Muscle layer of colon (tissue), 2 donors: ENCODE measurements around the gene ARHGAP26.

Source experiments
- H3K27ac ChIP-seq: one replicate; pipeline ENCODE4 v1.7.0; 2013; ENCODE audit warnings: low read depth, mild to moderate bottlenecking, low read length, moderate library complexity
- H3K27me3 ChIP-seq, 2 donors: one replicate each; pipeline ENCODE4 v1.7.0; 2013; ENCODE audit warnings: low read length in 2 of 2, mild to moderate bottlenecking in 2 of 2; ENCODE audit not compliant: insufficient read depth in 2 of 2, control insufficient read depth in 1 of 2
- H3K36me3 ChIP-seq: one replicate; pipeline ENCODE4 v1.7.0; 2013; ENCODE audit warnings: mild to moderate bottlenecking, low read length; ENCODE audit not compliant: insufficient read depth
- H3K4me1 ChIP-seq: one replicate; pipeline ENCODE4 v1.7.0; 2013; ENCODE audit warnings: mild to moderate bottlenecking, low read length; ENCODE audit not compliant: insufficient read depth
- H3K4me3 ChIP-seq, 2 donors: one replicate each; pipeline ENCODE4 v1.7.0; 2013; ENCODE audit warnings: low read length in 2 of 2, low read depth in 1 of 2, mild to moderate bottlenecking in 1 of 2, moderate library complexity in 1 of 2
- H3K9ac ChIP-seq: one replicate; pipeline ENCODE4 v1.7.0; 2013; ENCODE audit warnings: low read length
- H3K9me3 ChIP-seq: one replicate; pipeline ENCODE4 v1.7.0; 2013; ENCODE audit warnings: mild to moderate bottlenecking, low read length
- donor health status: abdominal sarcoma.
- donor health status: Adenocarcinoma of cecum.

The ARHGAP26 gene

DNA sequence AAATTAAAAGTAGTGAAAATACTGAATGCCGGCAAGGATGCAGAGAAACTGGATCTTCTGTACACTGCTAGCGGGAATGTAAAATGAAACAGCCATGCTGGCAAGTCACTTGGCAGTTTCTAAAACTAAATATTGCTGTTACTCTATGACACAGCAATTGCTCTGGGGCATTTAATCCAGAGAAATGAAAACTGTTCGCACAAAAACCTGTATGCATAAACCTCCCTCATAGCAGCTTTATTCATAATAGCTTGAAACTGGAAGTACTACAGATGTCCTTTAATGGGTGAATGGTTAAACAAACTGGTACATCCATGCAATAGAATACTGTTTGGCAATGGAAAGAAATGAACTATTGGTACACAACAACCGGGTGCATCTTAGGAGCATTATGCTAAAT lies 167.2 kb downstream of the ARHGAP26 start:
- no peak overlapping the region for H3K27ac ChIP-seq
- peaks cover 23% of the 10 kb centered on the region for H3K4me1 ChIP-seq

GRCh38 chr5:142938266-142938880 lies 168.2 kb downstream of the ARHGAP26 start:
- H3K4me1 ChIP-seq: peaks cover 23% of the 10 kb centered on the region
- no peak overlapping the region for H3K9ac ChIP-seq
- H3K27me3 ChIP-seq: no peaks in the 10 kb centered on the region
- no peaks in the 10 kb centered on the region for H3K36me3 ChIP-seq
- H3K27ac ChIP-seq: no peak overlapping the region
- H3K4me3 ChIP-seq: no peak overlapping the region
- H3K9me3 ChIP-seq: no peaks in the 10 kb centered on the region

More for the DNA sequence above, 167.2 kb downstream of the ARHGAP26 start:
- Histone ChIP-seq H3K9me3 (no peaks in the 10 kb centered on the region), H3K4me3 (no peak overlapping the region), H3K27me3 (no peaks in the 10 kb centered on the region), H3K9ac (no peak overlapping the region), H3K36me3 (peaks cover 2% of the 10 kb centered on the region)

GRCh38 chr5:142939006-142939405 lies 168.8 kb downstream of the ARHGAP26 start:
- Histone ChIP-seq H3K4me3 (no peak overlapping the region), H3K9ac (no peak overlapping the region), H3K27me3 (no peaks in the 10 kb centered on the region), H3K4me1 (peaks cover 23% of the 10 kb centered on the region), H3K27ac (no peak overlapping the region), H3K9me3 (no peaks in the 10 kb centered on the region), H3K36me3 (no peaks in the 10 kb centered on the region)

- no peak overlapping the region for H3K9ac ChIP-seq
- no peaks in the 10 kb centered on the region for H3K27me3 ChIP-seq
- H3K4me1 ChIP-seq: peaks cover 23% of the 10 kb centered on the region
- H3K9me3 ChIP-seq: no peaks in the 10 kb centered on the region
- no peak overlapping the region for H3K27ac ChIP-seq
- H3K4me3 ChIP-seq: no peak overlapping the region
- H3K36me3 ChIP-seq: no peaks in the 10 kb centered on the region
Measured at GRCh38 chr5:142939884-142940283, 169.7 kb downstream of the ARHGAP26 start.

DNA sequence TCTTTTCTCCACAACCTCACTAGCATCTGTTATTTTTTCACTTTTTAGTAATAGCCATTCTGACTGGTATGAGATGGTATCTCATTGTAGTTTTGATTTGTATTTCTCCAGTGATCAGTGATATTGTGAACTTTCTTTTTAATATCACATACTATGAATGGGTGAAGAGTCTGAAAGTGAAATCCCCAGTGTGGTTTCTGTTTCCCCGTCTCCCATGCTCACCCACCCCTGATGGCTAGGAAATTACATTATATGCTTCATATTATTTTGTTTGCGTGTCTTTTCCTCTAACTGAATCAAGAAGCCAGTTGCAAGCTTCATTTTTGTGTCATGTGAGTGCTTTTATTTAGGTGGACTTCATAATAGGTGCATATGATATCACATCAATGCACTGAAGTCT lies 171.1 kb downstream of the ARHGAP26 start:
- no peaks in the 10 kb centered on the region for H3K27me3 ChIP-seq
- H3K27ac ChIP-seq: no peak overlapping the region
- H3K4me1 ChIP-seq: peaks cover 16% of the 10 kb centered on the region
- no peaks in the 10 kb centered on the region for H3K36me3 ChIP-seq
- H3K4me3 ChIP-seq: no peak overlapping the region
- no peaks in the 10 kb centered on the region for H3K9me3 ChIP-seq
- no peak overlapping the region for H3K9ac ChIP-seq

DNA sequence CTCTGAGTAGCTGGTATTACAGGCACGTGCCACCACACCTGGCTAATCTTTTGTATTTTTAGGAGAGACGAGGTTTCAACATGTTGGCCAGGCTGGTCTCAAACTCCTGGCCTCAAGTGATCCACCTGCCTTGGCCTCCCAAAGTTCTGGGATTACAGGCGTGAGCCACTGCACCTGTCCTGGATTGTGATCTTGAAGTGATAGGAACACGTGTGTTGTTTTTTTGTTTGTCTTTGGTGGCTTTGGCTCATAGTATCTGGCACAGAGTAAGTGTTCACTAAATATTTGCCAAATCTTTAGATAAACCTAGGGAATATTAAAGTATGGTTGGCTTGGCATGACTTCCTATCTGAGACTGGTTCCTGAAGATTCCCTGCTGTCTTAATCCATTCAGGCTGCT lies 172.7 kb downstream of the ARHGAP26 start:
- Histone ChIP-seq H3K9ac (no peak overlapping the region), H3K36me3 (no peaks in the 10 kb centered on the region), H3K4me3 (no peak overlapping the region), H3K27ac (no peak overlapping the region), H3K4me1 (peaks cover 16% of the 10 kb centered on the region), H3K9me3 (no peaks in the 10 kb centered on the region), H3K27me3 (no peaks in the 10 kb centered on the region)

GRCh38 chr5:142944140-142944539 lies 174.0 kb downstream of the ARHGAP26 start:
- no peaks in the 10 kb centered on the region for H3K27me3 ChIP-seq
- H3K9me3 ChIP-seq: no peaks in the 10 kb centered on the region
- peaks cover 6% of the 10 kb centered on the region for H3K4me1 ChIP-seq
- no peaks in the 10 kb centered on the region for H3K36me3 ChIP-seq
- no peak overlapping the region for H3K27ac ChIP-seq
- no peak overlapping the region for H3K4me3 ChIP-seq
- no peak overlapping the region for H3K9ac ChIP-seq

GRCh38 chr5:142945321-142945720 lies 175.1 kb downstream of the ARHGAP26 start:
- Histone ChIP-seq H3K9me3 (no peaks in the 10 kb centered on the region), H3K27ac (no peak overlapping the region), H3K27me3 (no peaks in the 10 kb centered on the region), H3K4me1 (peaks cover 6% of the 10 kb centered on the region), H3K36me3 (no peaks in the 10 kb centered on the region), H3K9ac (no peak overlapping the region), H3K4me3 (no peak overlapping the region)

- H3K36me3 ChIP-seq: no peaks in the 10 kb centered on the region
- no peaks in the 10 kb centered on the region for H3K9me3 ChIP-seq
- peaks cover 6% of the 10 kb centered on the region for H3K4me1 ChIP-seq
- no peak overlapping the region for H3K4me3 ChIP-seq
- no peaks in the 10 kb centered on the region for H3K27me3 ChIP-seq
- H3K27ac ChIP-seq: no peak overlapping the region
- no peak overlapping the region for H3K9ac ChIP-seq
Measured at GRCh38 chr5:142945845-142946244, 175.7 kb downstream of the ARHGAP26 start.

DNA sequence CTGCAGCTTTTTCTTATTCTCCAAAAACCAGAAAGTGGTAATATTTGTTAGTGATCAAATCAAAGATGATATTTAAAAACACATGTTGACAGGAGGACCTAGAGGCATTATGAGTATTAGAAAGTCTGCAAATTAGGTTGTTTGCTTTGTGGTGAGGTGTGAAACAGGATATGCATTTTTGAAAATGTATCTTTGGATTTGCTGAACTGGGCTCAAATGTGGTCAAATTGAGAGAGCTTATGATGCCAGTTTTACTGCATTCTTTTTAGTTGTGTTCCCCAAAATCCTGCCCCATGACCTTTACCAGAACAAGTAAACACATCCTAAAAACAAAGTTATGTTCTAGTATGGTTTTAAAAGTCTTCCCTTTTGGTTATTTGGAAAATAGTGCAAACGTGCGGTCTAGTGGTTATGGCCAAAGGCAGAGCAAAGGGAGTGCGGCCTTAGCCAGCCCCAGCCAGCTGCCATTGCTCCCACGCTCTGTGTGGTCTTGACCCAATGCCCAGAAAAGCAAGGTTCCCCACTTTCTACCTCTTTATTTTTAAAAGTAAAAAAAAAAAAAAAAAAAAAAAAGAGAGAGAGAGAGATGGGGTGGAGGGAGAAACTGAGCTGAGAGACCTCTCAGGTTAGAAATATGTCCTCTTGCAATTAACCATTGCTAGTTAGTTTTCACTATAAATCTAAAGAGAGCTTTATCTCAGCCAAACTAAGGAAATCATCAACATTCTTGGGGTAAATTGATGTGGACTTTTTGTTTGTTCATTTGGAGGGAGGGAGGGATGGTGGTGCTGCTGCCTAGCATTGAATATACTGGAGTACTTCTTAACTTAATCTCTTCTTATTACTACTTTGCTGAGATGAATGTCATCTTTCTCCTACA lies 176.6 kb downstream of the ARHGAP26 start:
- Histone ChIP-seq H3K36me3 (no peaks in the 10 kb centered on the region), H3K27me3 (no peaks in the 10 kb centered on the region), H3K4me1 (peaks cover 6% of the 10 kb centered on the region), H3K9me3 (no peaks in the 10 kb centered on the region), H3K9ac (no peak overlapping the region), H3K27ac (no peak overlapping the region), H3K4me3 (no peak overlapping the region)

DNA sequence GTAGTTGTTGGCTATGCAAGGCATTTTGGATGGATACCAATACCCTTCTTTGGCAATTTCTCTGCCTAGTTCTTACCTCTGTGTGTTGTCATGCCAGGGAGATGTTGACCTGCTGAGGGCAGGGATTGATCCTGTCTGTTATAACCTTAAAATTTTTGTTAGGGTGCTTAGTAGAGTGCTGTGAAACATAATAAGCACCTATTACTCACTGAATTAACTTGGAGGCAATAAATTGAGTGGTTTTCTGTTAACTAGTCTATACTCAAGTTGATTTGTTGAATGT lies 177.2 kb downstream of the ARHGAP26 start:
- H3K27ac ChIP-seq: no peak overlapping the region
- H3K4me3 ChIP-seq: no peak overlapping the region
- no peaks in the 10 kb centered on the region for H3K9me3 ChIP-seq
- H3K27me3 ChIP-seq: no peaks in the 10 kb centered on the region
- peaks cover 6% of the 10 kb centered on the region for H3K4me1 ChIP-seq
- no peaks in the 10 kb centered on the region for H3K36me3 ChIP-seq
- H3K9ac ChIP-seq: no peak overlapping the region

GRCh38 chr5:142952229-142952628 lies 182.1 kb downstream of the ARHGAP26 start:
- no peak overlapping the region for H3K4me3 ChIP-seq
- no peaks in the 10 kb centered on the region for H3K27me3 ChIP-seq
- no peaks in the 10 kb centered on the region for H3K9me3 ChIP-seq
- H3K36me3 ChIP-seq: no peaks in the 10 kb centered on the region
- H3K27ac ChIP-seq: no peak overlapping the region
- peaks cover 30% of the 10 kb centered on the region for H3K4me1 ChIP-seq
- no peak overlapping the region for H3K9ac ChIP-seq
